HG03097 (cell line): ENCODE results near the gene CERS5.
"Not testable (repeated sequence)": the region's sequence is repeated elsewhere in the genome, so short reads cannot be mapped to it uniquely, and the experiment has no call there.

ENCODE experiments used
- ATAC-seq: cut with Tn5 transposase; IDR thresholded peaks from one replicate; pipeline ENCODE4 v1.9.1; 2021; ENCODE audit not compliant: unreplicated experiment, low FRiP score

The CERS5 gene

GRCh38 chr12:50187084-50187900 is 20.1 kb upstream of the CERS5 start:
- no peak for ATAC-seq

GRCh38 chr12:50186681-50187080 is 19.5 kb upstream of the CERS5 start:
- ATAC-seq = no peak

- no peak for ATAC-seq
Observed at GRCh38 chr12:50185970-50186663, 18.9 kb upstream of the CERS5 start.

- ATAC-seq = no peak
Observed at GRCh38 chr12:50185301-50185895, 18.2 kb upstream of the CERS5 start.

GRCh38 chr12:50184261-50184660 is 17.1 kb upstream of the CERS5 start:
- ATAC-seq = no peak

- ATAC-seq = no peak
Observed at GRCh38 chr12:50182461-50182860, 15.3 kb upstream of the CERS5 start.

- no peak for ATAC-seq
Observed at GRCh38 chr12:50181691-50182090, 14.5 kb upstream of the CERS5 start.

GRCh38 chr12:50175716-50176026 is 8.5 kb upstream of the CERS5 start:
- ATAC-seq = no peak

GRCh38 chr12:50174971-50175715 is 8.0 kb upstream of the CERS5 start:
- ATAC-seq = no peak

GRCh38 chr12:50166799-50167048 is 445 bp downstream of the CERS5 start:
- ATAC-seq = no peak

GRCh38 chr12:50164963-50165362 is 2.2 kb downstream of the CERS5 start:
- ATAC-seq = no peak

GRCh38 chr12:50162230-50162629 is 4.9 kb downstream of the CERS5 start:
- ATAC-seq = no peak

- no peak for ATAC-seq
Observed at GRCh38 chr12:50160643-50161042, 6.5 kb downstream of the CERS5 start.

- no peak for ATAC-seq
Observed at GRCh38 chr12:50157259-50157658, 9.9 kb downstream of the CERS5 start.

GRCh38 chr12:50156641-50157040 is 10.5 kb downstream of the CERS5 start:
- ATAC-seq = no peak

- ATAC-seq = not testable (repeated sequence)
Observed at GRCh38 chr12:50154947-50155346, 12.2 kb downstream of the CERS5 start.

GRCh38 chr12:50151047-50151687 is 16.0 kb downstream of the CERS5 start:
- ATAC-seq = no peak

- no peak for ATAC-seq
Observed at GRCh38 chr12:50149311-50149710, 17.9 kb downstream of the CERS5 start.

- ATAC-seq = not testable (repeated sequence)
Observed at GRCh38 chr12:50148011-50148410, 19.2 kb downstream of the CERS5 start.

- no peak for ATAC-seq
Observed at GRCh38 chr12:50147281-50147680, 19.9 kb downstream of the CERS5 start.

GRCh38 chr12:50145439-50145838 is 21.7 kb downstream of the CERS5 start:
- no peak for ATAC-seq
